Small intestine (tissue), 16 donors: Measurements from ENCODE around the gene RAPH1. TPM values are rescaled to one million over a fixed set of nuclear protein-coding genes. Genes with fewer than 3 reads are reported as not detected.

Experiments used
- DNase-seq, 2 donors: peaks; one replicate each; pipeline versions ENCODE4 v3.0.0 to v3.0.0-alpha.2; 2013
- FAIRE-seq: peaks from 2 replicates; lab custom pipeline; 2012; peaks lifted over from hg19 to GRCh38; lab: Jason Lieb, UNC
- H3K27ac ChIP-seq, 3 donors: one replicate each; pipeline ENCODE4 v1.5.1; 2013; ENCODE audit warnings: low read length in 2 of 3, mild to moderate bottlenecking in 2 of 3, control low read depth in 1 of 3, inconsistent platforms in 1 of 3, low read depth in 1 of 3, moderate library complexity in 1 of 3
- H3K27me3 ChIP-seq, 3 donors: one replicate each; pipeline ENCODE4 v1.6.1; 2013; ENCODE audit warnings: low read length in 3 of 3, inconsistent platforms in 1 of 3; ENCODE audit not compliant: control insufficient read depth in 3 of 3, insufficient read depth in 3 of 3
- H3K36me3 ChIP-seq, 3 donors: one replicate each; pipeline ENCODE4 v1.6.1; 2013; ENCODE audit warnings: low read length in 3 of 3, inconsistent platforms in 1 of 3, low read depth in 1 of 3, mild to moderate bottlenecking in 1 of 3, moderate library complexity in 1 of 3; ENCODE audit not compliant: control insufficient read depth in 3 of 3, insufficient read depth in 2 of 3
- H3K4me1 ChIP-seq, 3 donors: one replicate each; pipeline ENCODE4 v1.6.1; 2013; ENCODE audit warnings: low read length in 2 of 3, inconsistent platforms in 1 of 3, low read depth in 1 of 3, mild to moderate bottlenecking in 1 of 3, moderate library complexity in 1 of 3; ENCODE audit not compliant: control insufficient read depth in 3 of 3, insufficient read depth in 2 of 3
- H3K4me3 ChIP-seq, 3 donors: one replicate each; pipeline ENCODE4 v1.5.1; 2013; ENCODE audit warnings: low read length in 3 of 3, control low read depth in 1 of 3, inconsistent platforms in 1 of 3, low read depth in 1 of 3, mild to moderate bottlenecking in 1 of 3, moderate library complexity in 1 of 3
- H3K9me3 ChIP-seq, 2 donors: one replicate each; pipeline ENCODE4 v1.6.1; 2013; ENCODE audit warnings: low read depth in 1 of 2, low read length in 1 of 2; ENCODE audit not compliant: control insufficient read depth in 2 of 2, insufficient read depth in 1 of 2
- WGBS, 3 donors: extraction: QIAGEN DNeasy Blood & Tissue Kit; methylation state at CpG; one replicate each; pipeline ENCODE4 v1.1.7; 2013; 5-methylcytosine and 5-hydroxymethylcytosine counted together
- long read RNA-seq, 10 donors: transcript quantifications; one replicate each; lab custom pipeline, GENCODE V29; 2026
- polyA plus RNA-seq, 4 donors: library from polyadenylated mRNA; stranded (reverse) in 3 of 4; unstranded in 1 of 4; fragments of 200-250 nt in 3 of 4; fragments of 120-200 nt in 1 of 4; gene quantifications; one replicate each; pipeline versions ENCODE4 v1.2.1 to v1.2.3, GENCODE V29; 2013
- donor health status: healthy with polysubstance abuse.
- donor health status: control.
- donor health status: control.
- donor health status: Bipolar disorder and iron deficiency.
- donor health status: healthy.

The RAPH1 gene
- polyA plus RNA-seq = 10 to 100 TPM in 1 of 4 donors, 1 to 10 TPM in 3; 6.2 to 15.7 (median 6.8) TPM
- long read RNA-seq, donor 1 = 0 reads
- long read RNA-seq, donor 2, partial matches to known transcripts = 9 of 9 reads
- long read RNA-seq, donor 2, other reads (novel, unspliced or antisense) = 0 of 9 reads
- long read RNA-seq, donor 3, partial matches to known transcripts = 0 of 1 reads
- long read RNA-seq, donor 3, other reads (novel, unspliced or antisense) = 0 of 1 reads
- long read RNA-seq, donor 4 = 0 reads
- long read RNA-seq, donor 5 = 0 reads
- long read RNA-seq, donor 6, full-length matches to known transcripts = 2 of 2 reads
- long read RNA-seq, donor 6, partial matches to known transcripts = 0 of 2 reads
- long read RNA-seq, donor 6, other reads (novel, unspliced or antisense) = 0 of 2 reads
- long read RNA-seq, donor 7 = 0 reads
- long read RNA-seq, donor 8 = 0 reads
- long read RNA-seq, donor 9 = 0 reads
- long read RNA-seq, donor 10, partial matches to known transcripts = 6 of 6 reads
- long read RNA-seq, donor 10, other reads (novel, unspliced or antisense) = 0 of 6 reads

GRCh38 chr2:203535078-203535783 is at the start of gene RAPH1:
TSS of gene RAPH1 (minus strand) at chr2:203535301. CDS start at chr2:203495353, 39,948 bp downstream.
- Histone ChIP-seq H3K27ac (peak within 1 kb of the TSS; percentile 98 to 99 (median 99)), H3K4me1 (peaks cover 0 to 11% (median 0%) of the 10 kb centered on the region in 3 donors), H3K9me3 (no peaks in the 10 kb centered on the region), H3K36me3 (no peaks in the 10 kb centered on the region), H3K27me3 (no peaks in the 10 kb centered on the region), H3K4me3 (peak within 1 kb of the TSS; percentile 72 to 89 (median 85))
- FAIRE-seq = no peak
- peak; percentile 89 to 95 for DNase-seq
- 0 to 1% (median 1%) methylated on average over 36 to 92 of the region's 92 CpGs for WGBS, 3 donors

GRCh38 chr2:203584784-203585183 is 49.7 kb upstream of the RAPH1 start:
- no peaks in the 10 kb centered on the region for H3K36me3 ChIP-seq
- H3K27ac ChIP-seq = peak overlapping the region in 1 of 3 donors; percentile 14
- DNase-seq (peak; percentile 72 to 90), FAIRE-seq (no peak)
- 10 to 60% (median 38%) methylated on average over 1 of the region's 1 CpG for WGBS, 3 donors
- H3K4me1 ChIP-seq = peaks cover 4 to 32% (median 17%) of the 10 kb centered on the region in 3 donors
- H3K27me3 ChIP-seq = no peaks in the 10 kb centered on the region
- H3K9me3 ChIP-seq = no peaks in the 10 kb centered on the region
- H3K4me3 ChIP-seq = no peak overlapping the region

- 60 to 77% (median 70%) methylated on average over 2 of the region's 2 CpGs for WGBS, 3 donors
- H3K9me3 ChIP-seq = no peaks in the 10 kb centered on the region
- no peaks in the 10 kb centered on the region for H3K27me3 ChIP-seq
- no peak overlapping the region for H3K4me3 ChIP-seq
- H3K36me3 ChIP-seq = no peaks in the 10 kb centered on the region
- FAIRE-seq (no peak), DNase-seq (no peak)
- peaks cover 4 to 42% (median 22%) of the 10 kb centered on the region in 3 donors for H3K4me1 ChIP-seq
- no peak overlapping the region for H3K27ac ChIP-seq
Observed at GRCh38 chr2:203583701-203584100, 48.6 kb upstream of the RAPH1 start.

GRCh38 chr2:203583084-203583695 is 48.1 kb upstream of the RAPH1 start:
- peaks cover 0 to 3% of the 10 kb centered on the region in 2 donors for H3K9me3 ChIP-seq
- H3K27ac ChIP-seq = peak overlapping the region in 1 of 3 donors; percentile 34
- FAIRE-seq = no peak
- 91 to 95% (median 93%) methylated on average over 3 of the region's 3 CpGs for WGBS, 3 donors
- H3K36me3 ChIP-seq = no peaks in the 10 kb centered on the region
- no peak for DNase-seq
- no peak overlapping the region for H3K4me3 ChIP-seq
- H3K4me1 ChIP-seq = peaks cover 4 to 43% (median 26%) of the 10 kb centered on the region in 3 donors
- H3K27me3 ChIP-seq = no peaks in the 10 kb centered on the region

GRCh38 chr2:203582468-203582867 is 47.4 kb upstream of the RAPH1 start:
- FAIRE-seq = no peak
- 23 to 40% (median 29%) methylated on average over 3 of the region's 3 CpGs for WGBS, 3 donors
- Histone ChIP-seq H3K27me3 (no peaks in the 10 kb centered on the region), H3K36me3 (no peaks in the 10 kb centered on the region), H3K9me3 (peaks cover 0 to 3% of the 10 kb centered on the region in 2 donors), H3K4me1 (peaks cover 4 to 43% (median 26%) of the 10 kb centered on the region in 3 donors), H3K4me3 (no peak overlapping the region), H3K27ac (peak overlapping the region in 2 of 3 donors; percentile 7 to 34)
- DNase-seq = peak; percentile 35 to 49

GRCh38 chr2:203580844-203581243 is 45.7 kb upstream of the RAPH1 start:
- Histone ChIP-seq H3K4me1 (peaks cover 4 to 43% (median 26%) of the 10 kb centered on the region in 3 donors), H3K27ac (no peak overlapping the region)
- no peak for FAIRE-seq

GRCh38 chr2:203579730-203580129 is 44.6 kb upstream of the RAPH1 start:
- 25 to 56% (median 55%) methylated on average over 2 of the region's 2 CpGs for WGBS, 3 donors
- DNase-seq (no peak), FAIRE-seq (no peak)
- Histone ChIP-seq H3K4me1 (peaks cover 2 to 32% (median 21%) of the 10 kb centered on the region in 3 donors), H3K27me3 (no peaks in the 10 kb centered on the region), H3K36me3 (no peaks in the 10 kb centered on the region), H3K9me3 (peaks cover 0 to 3% of the 10 kb centered on the region in 2 donors), H3K27ac (peak overlapping the region; percentile 5 to 91 (median 56)), H3K4me3 (no peak overlapping the region)

More at GRCh38 chr2:203580844-203581243, 45.7 kb upstream of the RAPH1 start:
- DNase-seq = no peak
- 38 to 63% (median 55%) methylated on average over 5 of the region's 5 CpGs for WGBS, 3 donors
- H3K36me3 ChIP-seq = no peaks in the 10 kb centered on the region
- H3K9me3 ChIP-seq = peaks cover 0 to 3% of the 10 kb centered on the region in 2 donors
- no peaks in the 10 kb centered on the region for H3K27me3 ChIP-seq
- no peak overlapping the region for H3K4me3 ChIP-seq
